Neuronal stem cell (in vitro differentiated cells): ENCODE measurements around the gene FER.

Experiments
- DNase-seq: peaks from one replicate; pipeline ENCODE4 v3.0.0-alpha.2; 2013; ENCODE audit warnings: low spot score
- H2AFZ ChIP-seq: one replicate; pipeline ENCODE4 v1.6.1; 2013; ENCODE audit warnings: mild to moderate bottlenecking, low read length, inconsistent platforms
- H2AK5ac ChIP-seq: 2 replicates; pipeline ENCODE4 v1.6.1; 2013; ENCODE audit warnings: low read depth, mild to moderate bottlenecking, inconsistent platforms, low read length, moderate library complexity, mixed read lengths
- H2BK120ac ChIP-seq: 2 replicates; pipeline ENCODE4 v1.6.1; 2013; ENCODE audit warnings: low read depth, mild to moderate bottlenecking, inconsistent platforms, low read length, moderate library complexity, mixed read lengths
- H2BK12ac ChIP-seq: one replicate; pipeline ENCODE4 v1.6.1; 2013; ENCODE audit warnings: low read length, inconsistent platforms
- H2BK15ac ChIP-seq: 2 replicates; pipeline ENCODE4 v1.6.1; 2013; ENCODE audit warnings: mild to moderate bottlenecking, low read length, inconsistent platforms, mixed read lengths
- H2BK5ac ChIP-seq: one replicate; pipeline ENCODE4 v1.6.1; 2013; ENCODE audit warnings: inconsistent platforms, mild to moderate bottlenecking, low read length, moderate library complexity
- H3K14ac ChIP-seq: one replicate; pipeline ENCODE4 v1.6.1; 2013; ENCODE audit warnings: low read length, inconsistent platforms
- H3K18ac ChIP-seq: 2 replicates; pipeline ENCODE4 v1.6.1; 2013; ENCODE audit warnings: low read length, inconsistent platforms
- H3K23ac ChIP-seq: 2 replicates; pipeline ENCODE4 v1.6.1; 2013; ENCODE audit warnings: low read depth, mild to moderate bottlenecking, mixed read lengths, low read length, inconsistent platforms; ENCODE audit not compliant: poor library complexity
- H3K27ac ChIP-seq: replicated peaks from 3 replicates; pipeline ENCODE4 v1.5.1; 2013; ENCODE audit warnings: low read length, inconsistent platforms
- H3K27me3 ChIP-seq, 3 experiments: 2 replicates each; pipeline ENCODE4 v1.6.1; 2013; ENCODE audit warnings: low read length in 3 of 3, mild to moderate bottlenecking in 2 of 3, inconsistent platforms in 1 of 3, low read depth in 1 of 3, mixed read lengths in 1 of 3, moderate library complexity in 1 of 3; ENCODE audit not compliant: control insufficient read depth in 3 of 3, insufficient read depth in 3 of 3
- H3K36me3 ChIP-seq, 2 donors: replicated peaks in 1 of 2; 2 replicates each; pipeline ENCODE4 v1.6.1; 2013; ENCODE audit warnings: low read length in 2 of 2; ENCODE audit not compliant: control insufficient read depth in 2 of 2, insufficient read depth in 2 of 2
- H3K4ac ChIP-seq: 2 replicates; pipeline ENCODE4 v1.6.1; 2013; ENCODE audit warnings: inconsistent platforms, mild to moderate bottlenecking, low read length, moderate library complexity
- H3K4me1 ChIP-seq, 2 donors: 1 replicate in 1 of 2; 2 replicates in 1 of 2; pipeline ENCODE4 v1.6.1; 2013; ENCODE audit warnings: low read length in 2 of 2, low read depth in 1 of 2; ENCODE audit not compliant: control insufficient read depth in 2 of 2, insufficient read depth in 1 of 2
- H3K4me2 ChIP-seq: one replicate; pipeline ENCODE4 v1.6.1; 2013; ENCODE audit warnings: mild to moderate bottlenecking, low read length, inconsistent platforms; ENCODE audit not compliant: insufficient read depth, poor library complexity, severe bottlenecking
- H3K4me3 ChIP-seq, 2 donors: 2 replicates each; pipeline ENCODE4 v1.5.1; 2013; ENCODE audit warnings: low read length in 2 of 2, mild to moderate bottlenecking in 2 of 2, inconsistent platforms in 1 of 2, moderate library complexity in 1 of 2
- H3K79me1 ChIP-seq: one replicate; pipeline ENCODE4 v1.6.1; 2013; ENCODE audit warnings: low read depth, mild to moderate bottlenecking, inconsistent platforms, low read length, moderate library complexity
- H3K9ac ChIP-seq: one replicate; pipeline ENCODE4 v1.6.1; 2013; ENCODE audit warnings: mild to moderate bottlenecking, low read depth, low read length, inconsistent platforms; ENCODE audit not compliant: poor library complexity
- H3K9me3 ChIP-seq, 2 donors: replicated peaks in 1 of 2; 2 replicates each; pipeline versions ENCODE3 to v1.6.1; 2013; ENCODE audit warnings: low read length in 2 of 2, mild to moderate bottlenecking in 2 of 2, inconsistent platforms in 1 of 2, low read depth in 1 of 2, mixed read lengths in 1 of 2, moderate library complexity in 1 of 2; ENCODE audit not compliant: control insufficient read depth in 2 of 2, insufficient read depth in 1 of 2
- H4K8ac ChIP-seq: one replicate; pipeline ENCODE4 v1.6.1; 2013; ENCODE audit warnings: low read depth, mild to moderate bottlenecking, inconsistent platforms, low read length, moderate library complexity
- H4K91ac ChIP-seq: one replicate; pipeline ENCODE4 v1.6.1; 2013; ENCODE audit warnings: low read length, low read depth, mild to moderate bottlenecking, inconsistent platforms; ENCODE audit not compliant: poor library complexity
- WGBS, 2 donors: extraction: QIAGEN DNeasy Blood & Tissue Kit; methylation state at CpG; one replicate each; pipeline ENCODE4 v1.1.7; 2013; ENCODE audit warnings: missing lambda C conversion rate in 2 of 2, mixed read lengths in 1 of 2; ENCODE audit not compliant: insufficient read length in 2 of 2, insufficient replicate concordance in 1 of 2; ENCODE audit errors: extremely low coverage in 2 of 2; 5-methylcytosine and 5-hydroxymethylcytosine counted together

Gene FER

DNA sequence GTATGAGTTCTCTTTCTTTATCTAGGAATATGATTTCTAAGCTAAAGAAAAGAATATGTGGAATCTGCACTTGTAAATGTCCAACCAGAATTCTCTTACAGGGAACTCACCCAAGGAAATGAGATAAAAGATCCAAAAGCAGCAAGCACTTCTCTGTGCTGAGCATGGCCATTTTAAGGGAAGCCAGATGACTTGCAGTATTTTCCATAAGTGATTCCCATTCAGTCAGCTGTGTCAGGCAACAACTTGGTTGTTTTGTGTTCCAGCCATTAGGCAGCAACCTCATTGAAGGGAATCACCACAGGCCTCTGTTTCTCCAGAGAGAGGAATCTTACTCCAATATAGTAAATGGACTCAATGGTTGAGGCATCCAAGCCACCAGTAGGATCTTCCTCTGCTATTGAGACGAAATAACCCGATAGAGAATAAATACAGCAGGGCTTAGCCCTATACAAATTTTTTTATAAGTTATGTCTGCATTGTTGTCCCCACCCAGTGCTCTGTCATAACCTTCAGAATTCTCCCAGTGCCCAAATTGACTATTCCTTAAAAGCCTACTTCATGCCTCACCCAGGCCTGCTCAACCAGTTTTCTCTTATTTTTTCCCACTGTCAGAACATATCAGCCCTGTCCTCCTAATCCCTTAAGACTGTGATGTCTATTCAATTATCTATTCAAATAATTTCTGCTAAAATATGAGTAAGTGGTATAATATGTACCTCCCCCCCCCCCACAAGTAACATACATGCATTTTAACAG lies 425.5 kb downstream of the FER start:
- H3K14ac ChIP-seq, result no peak overlapping the region
- H3K4me2 ChIP-seq, result no peak overlapping the region
- H2BK12ac ChIP-seq, result no peak overlapping the region
- no peak for DNase-seq
- H3K36me3 ChIP-seq, result no peaks in the 10 kb centered on the region
- H3K27ac ChIP-seq, result no peak overlapping the region
- H3K23ac ChIP-seq, result no peak overlapping the region
- H3K79me1 ChIP-seq, result no peaks in the 10 kb centered on the region
- no peak overlapping the region for H3K9ac ChIP-seq
- no peaks in the 10 kb centered on the region for H3K9me3 ChIP-seq
- no peak overlapping the region for H3K4ac ChIP-seq
- H3K27me3 ChIP-seq, result no peaks in the 10 kb centered on the region
- no CpG with 5 or more reads among the region's 2 CpGs for WGBS, 2 donors
- no peak overlapping the region for H4K91ac ChIP-seq
- no peak overlapping the region for H2BK15ac ChIP-seq
- peaks cover 4 to 8% of the 10 kb centered on the region in 2 donors for H3K4me1 ChIP-seq
- no peak overlapping the region for H2BK5ac ChIP-seq
- no peak overlapping the region for H2AK5ac ChIP-seq
- no peak overlapping the region for H3K18ac ChIP-seq
- H2AFZ ChIP-seq, result no peak overlapping the region
- H2BK120ac ChIP-seq, result no peak overlapping the region
- H3K4me3 ChIP-seq, result no peak overlapping the region
- H4K8ac ChIP-seq, result no peak overlapping the region

DNA sequence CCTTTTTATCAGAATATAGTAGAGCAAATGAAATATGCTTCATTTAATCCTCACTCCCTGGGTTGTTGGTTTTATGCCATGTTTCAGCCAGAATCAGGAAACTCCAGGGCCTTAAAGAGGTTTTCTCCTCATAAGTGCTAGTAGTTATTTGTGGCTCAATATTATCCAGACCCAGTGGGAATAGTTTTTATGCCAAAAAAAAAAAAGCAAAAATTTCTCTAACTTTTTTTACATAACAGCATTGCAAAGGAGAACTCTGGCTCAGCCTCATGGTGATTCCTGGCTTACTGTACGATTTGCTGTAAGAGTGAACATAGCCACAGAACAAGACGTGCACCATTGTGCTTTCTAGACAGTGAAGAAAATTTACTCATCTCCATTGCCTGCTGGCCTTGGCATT lies 429.5 kb downstream of the FER start:
- Histone ChIP-seq H3K27ac (no peak overlapping the region), H3K4me1 (no peaks in the 10 kb centered on the region), H3K23ac (no peak overlapping the region), H3K79me1 (no peaks in the 10 kb centered on the region), H4K8ac (no peak overlapping the region), H3K9me3 (no peaks in the 10 kb centered on the region), H2BK12ac (no peak overlapping the region), H3K4me2 (no peak overlapping the region), H2AK5ac (no peak overlapping the region), H2BK120ac (no peak overlapping the region), H3K4me3 (no peak overlapping the region), H2BK15ac (no peak overlapping the region), H3K4ac (no peak overlapping the region), H3K14ac (no peak overlapping the region), H3K18ac (no peak overlapping the region), H4K91ac (no peak overlapping the region), H2BK5ac (no peak overlapping the region), H3K36me3 (no peaks in the 10 kb centered on the region), H2AFZ (no peak overlapping the region), H3K9ac (no peak overlapping the region), H3K27me3 (no peaks in the 10 kb centered on the region)
- no peak for DNase-seq
- whole genome bisulfite sequencing, 2 donors, result no CpG with 5 or more reads among the region's 2 CpGs

DNA sequence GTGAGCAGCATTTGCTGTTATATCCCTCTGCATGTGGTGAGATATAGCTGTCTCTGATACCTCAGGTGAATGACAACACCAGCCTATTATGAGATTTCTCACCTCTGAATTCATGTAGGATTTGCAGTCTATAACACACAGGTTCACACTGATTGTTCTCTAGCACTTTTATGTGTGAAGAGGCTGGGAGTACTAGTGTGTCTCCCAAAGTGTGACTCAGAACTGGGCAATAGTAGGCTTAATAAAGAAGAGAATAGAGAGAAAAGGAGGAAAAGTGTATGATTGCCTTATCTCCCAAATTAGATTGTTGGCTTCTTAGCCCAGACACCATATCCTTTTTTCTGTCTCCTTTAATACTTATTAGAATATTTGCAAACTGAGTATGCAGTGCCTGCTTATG lies 430.1 kb downstream of the FER start:
- H3K4me1 ChIP-seq, result no peaks in the 10 kb centered on the region
- H2AK5ac ChIP-seq, result no peak overlapping the region
- H2BK15ac ChIP-seq, result no peak overlapping the region
- H3K79me1 ChIP-seq, result no peaks in the 10 kb centered on the region
- H3K14ac ChIP-seq, result no peak overlapping the region
- no peak overlapping the region for H3K23ac ChIP-seq
- H4K91ac ChIP-seq, result no peak overlapping the region
- H3K36me3 ChIP-seq, result no peaks in the 10 kb centered on the region
- no peak overlapping the region for H3K18ac ChIP-seq
- H2BK5ac ChIP-seq, result no peak overlapping the region
- no peak overlapping the region for H2AFZ ChIP-seq
- H3K27me3 ChIP-seq, result no peaks in the 10 kb centered on the region
- no peak overlapping the region for H4K8ac ChIP-seq
- DNase-seq, result no peak
- H3K9me3 ChIP-seq, result no peaks in the 10 kb centered on the region
- H3K9ac ChIP-seq, result no peak overlapping the region
- H2BK120ac ChIP-seq, result no peak overlapping the region
- H3K4me2 ChIP-seq, result no peak overlapping the region
- H3K27ac ChIP-seq, result no peak overlapping the region
- H3K4ac ChIP-seq, result no peak overlapping the region
- no peak overlapping the region for H2BK12ac ChIP-seq
- H3K4me3 ChIP-seq, result no peak overlapping the region

DNA sequence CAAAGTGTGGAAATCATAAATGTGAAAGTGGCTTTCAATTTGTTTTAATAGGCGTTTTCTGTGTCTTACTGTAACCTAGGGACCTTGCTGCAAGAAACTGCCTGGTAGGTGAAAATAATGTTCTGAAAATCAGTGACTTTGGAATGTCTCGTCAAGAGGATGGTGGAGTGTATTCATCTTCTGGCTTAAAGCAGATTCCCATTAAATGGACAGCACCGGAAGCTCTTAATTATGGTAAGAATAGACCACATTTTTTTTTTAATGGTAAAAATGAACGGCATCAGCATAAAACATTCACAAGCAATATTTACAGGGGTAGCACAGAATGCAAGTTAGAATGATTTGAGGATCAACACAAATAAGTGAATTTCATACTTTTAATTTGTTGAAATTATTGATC lies 433.0 kb downstream of the FER start:
- Histone ChIP-seq H2BK12ac (no peak overlapping the region), H4K91ac (no peak overlapping the region), H2BK120ac (no peak overlapping the region), H3K4me2 (no peak overlapping the region), H2BK15ac (no peak overlapping the region), H2AK5ac (no peak overlapping the region), H2AFZ (no peak overlapping the region), H3K27me3 (no peaks in the 10 kb centered on the region), H3K4ac (no peak overlapping the region), H3K4me3 (no peak overlapping the region), H3K36me3 (no peaks in the 10 kb centered on the region), H3K4me1 (no peaks in the 10 kb centered on the region), H3K14ac (no peak overlapping the region), H3K79me1 (no peaks in the 10 kb centered on the region), H3K27ac (no peak overlapping the region), H4K8ac (no peak overlapping the region), H3K18ac (no peak overlapping the region), H3K9ac (no peak overlapping the region), H3K23ac (no peak overlapping the region), H2BK5ac (no peak overlapping the region), H3K9me3 (no peaks in the 10 kb centered on the region)
- DNase-seq, result no peak
- WGBS, 2 donors, result no CpG with 5 or more reads among the region's 4 CpGs
